ENCODE measurements around the gene FUOM. TPM values are rescaled to one million over a fixed set of nuclear protein-coding genes. Genes with fewer than 3 reads are reported as not detected.

FUOM gene
- total and polyA plus RNA-seq, 2 donors (not counting 3 experiments of a cell fraction or from before 2014, with no cell fraction given): 17.4 to 33.9 TPM

GRCh38 chr10:133329491-133330202 is 28.2 kb downstream of the FUOM start:
- no peaks in the 10 kb centered on the region for H4K20me1 ChIP-seq (replicated peaks; ENCODE audit: control insufficient read depth, extremely low read depth, insufficient read depth, low read length)
- H3K4me3 ChIP-seq (replicated peaks in 1 of 3; ENCODE audit: insufficient read depth in 1 of 3, low read depth in 1 of 3, low read length in 3 of 3): no peak overlapping the region
- peaks cover 2% of the 10 kb centered on the region for H3K4me1 ChIP-seq (ENCODE audit: control insufficient read depth, extremely low read depth, insufficient read depth, low read length)
- POLR2A ChIA-PET: no interaction called here
- BruUV-seq (replicated peaks): no TSS peak
- no peaks in the 10 kb centered on the region for H3K9me1 ChIP-seq (replicated peaks; ENCODE audit: control insufficient read depth, extremely low read depth, insufficient read depth, low read length)
- DNase-seq (ENCODE audit: low read depth, low spot score) (peak; percentile 77), FAIRE-seq (peak; percentile 86)
- peaks cover 39 to 55% of the 10 kb centered on the region in 2 experiments for H3K27me3 ChIP-seq (ENCODE audit: control insufficient read depth in 2 of 2, insufficient read depth in 2 of 2, low read length in 2 of 2)
- no peaks in the 10 kb centered on the region for H3K9me3 ChIP-seq (replicated peaks; ENCODE audit: control insufficient read depth, insufficient read depth, low read length)
- dilution Hi-C loops (cut with MboI; ENCODE audit: extremely low pct_ligation_motif_present, low sequenced_read_pairs) (no loop called here), intact Hi-C loops (cut with micrococcal nuclease) (loop anchor here (1.0 to 5.0 kb wide), 7 partner anchors 27 to 387 kb away; partner anchors contain the start of genes CFAP46, ECHS1 and MTG1)
- peak overlapping the region; percentile 59 for H2AFZ ChIP-seq (ENCODE audit: low read depth, low read length)
- CTCF ChIA-PET: interaction anchor here (0.8 to 2.4 kb wide), 23 partner anchors 8 to 279 kb away, joined by 3 to 20 read pairs (median 6); partner anchors contain the start of genes FUOM, PAOX and PRAP1
- H3K27ac ChIP-seq (ENCODE audit: insufficient read depth, low read depth, low read length): no peak overlapping the region
- H3K4me2 ChIP-seq (ENCODE audit: insufficient read depth, low read length): peak overlapping the region; percentile 34
- peak; percentile 67 for TF ChIP-seq FOS (IDR thresholded peaks at IDR 0.05; ENCODE audit: borderline replicate concordance, insufficient read depth, low read length)
- peak; percentile 93 to 96 for TF ChIP-seq CTCF (IDR thresholded peaks at IDR 0.05; ENCODE audit: extremely low read depth in 1 of 2, insufficient read depth in 1 of 2, low read depth in 1 of 2, low read length in 2 of 2)
- TF ChIP-seq GATA2 (IDR thresholded peaks at IDR 0.05; ENCODE audit: insufficient read depth, insufficient read length, low read depth, low read length): no peak
- no peaks in the 10 kb centered on the region for H3K79me2 ChIP-seq (ENCODE audit: control insufficient read depth, insufficient read depth, low read length)
- H3K36me3 ChIP-seq (ENCODE audit: control insufficient read depth in 2 of 2, extremely low read depth in 1 of 2, insufficient read depth in 2 of 2, low read length in 2 of 2): no peaks in the 10 kb centered on the region
- no peak overlapping the region for H3K9ac ChIP-seq (replicated peaks; ENCODE audit: extremely low read depth, insufficient read depth, low read length)

Measured in endothelial cell of umbilical vein (primary cell).